Neural cell (in vitro differentiated cells): Measurements from ENCODE around the gene PPIL6. TPM values are rescaled to one million over a fixed set of nuclear protein-coding genes. Genes with fewer than 3 reads are reported as not detected.

ENCODE experiments used
- H2AFZ ChIP-seq: fragments of 200-600, 300-800 bp; sonication (generic), shearing (Covaris generic); 2 replicates; pipeline ENCODE4 v1.6.0; 2014; ENCODE audit warnings: low read depth, mild to moderate bottlenecking, antibody characterized with exemption, low read length, moderate library complexity
- H3F3A ChIP-seq: fragments of 200-600 bp; shearing (Covaris generic); 2 replicates; pipeline ENCODE4 v1.6.1; 2016; ENCODE audit warnings: mild to moderate bottlenecking, moderate library complexity, mixed read lengths, antibody characterized with exemption, low read length; ENCODE audit not compliant: insufficient read depth, poor library complexity, severe bottlenecking
- H3K27ac ChIP-seq: fragments of 200-600, 300-800 bp; sonication (generic), shearing (Covaris generic); 2 replicates; pipeline ENCODE4 v1.5.1; 2014; ENCODE audit warnings: mild to moderate bottlenecking, low read length, moderate library complexity
- H3K27me3 ChIP-seq: fragments of 300-800, 200-600 bp; sonication (generic), shearing (Covaris generic); 2 replicates; pipeline ENCODE4 v1.6.0; 2014; ENCODE audit warnings: mild to moderate bottlenecking, low read depth, low read length, moderate library complexity; ENCODE audit not compliant: insufficient read depth
- H3K36me3 ChIP-seq: fragments of 300-800, 200-600 bp; sonication (generic), shearing (Covaris generic); 2 replicates; pipeline ENCODE4 v1.5.1; 2014; ENCODE audit warnings: mild to moderate bottlenecking, antibody characterized with exemption, low read length, moderate library complexity; ENCODE audit not compliant: insufficient read depth
- H3K4me2 ChIP-seq: fragments of 300-800, 200-600 bp; sonication (generic), shearing (Covaris generic); 2 replicates; pipeline ENCODE4 v1.6.0; 2014; ENCODE audit warnings: mild to moderate bottlenecking, low read length
- H3K4me3 ChIP-seq: fragments of 300-800, 200-600 bp; sonication (generic), shearing (Covaris generic); 2 replicates; pipeline ENCODE4 v1.5.1; 2014; ENCODE audit warnings: mild to moderate bottlenecking, low read length, moderate library complexity
- H3K79me2 ChIP-seq: fragments of 200-600 bp; shearing (Covaris generic); replicated peaks from 2 replicates; pipeline ENCODE4 v1.6.0; 2014; ENCODE audit warnings: mild to moderate bottlenecking, low read length, moderate library complexity; ENCODE audit not compliant: insufficient read depth
- H3K9ac ChIP-seq: fragments of 300-800, 200-600 bp; sonication (generic), shearing (Covaris generic); 2 replicates; pipeline ENCODE4 v1.6.1; 2016; ENCODE audit warnings: mild to moderate bottlenecking, low read length, mixed read lengths
- H3K9me2 ChIP-seq: fragments of 200-600 bp; shearing (Covaris generic); 2 replicates; pipeline ENCODE4 v1.6.1; 2016; ENCODE audit warnings: mild to moderate bottlenecking, low read length, mixed read lengths; ENCODE audit not compliant: insufficient read depth
- H3K9me3 ChIP-seq: fragments of 200-600, 300-800 bp; sonication (generic), shearing (Covaris generic); 2 replicates; pipeline ENCODE4 v1.6.1; 2016; ENCODE audit warnings: mild to moderate bottlenecking, mixed run types, low read length, moderate library complexity, mixed read lengths
- H4K20me1 ChIP-seq: fragments of 200-600 bp; shearing (Covaris generic); 2 replicates; pipeline ENCODE4 v1.6.1; 2016; ENCODE audit warnings: mild to moderate bottlenecking, mixed run types; ENCODE audit not compliant: insufficient read depth
- CTCF ChIP-seq: fragments of 450-650 bp; IDR thresholded peaks from 2 replicates; pipeline ENCODE4 v1.5.1; 2014; ENCODE audit warnings: antibody characterized with exemption, mild to moderate bottlenecking, moderate library complexity; ENCODE audit not compliant: poor library complexity, severe bottlenecking
- EP300 ChIP-seq: fragments of 450-650 bp; conservative IDR thresholded peaks from 2 replicates; pipeline ENCODE4 v1.6.1; 2014; ENCODE audit warnings: antibody characterized with exemption, mild to moderate bottlenecking, moderate library complexity; ENCODE audit not compliant: poor library complexity, severe bottlenecking
- EZH2 ChIP-seq: fragments of 200-600, 300-800 bp; shearing (Covaris generic), sonication (generic); IDR thresholded peaks from 2 replicates; pipeline ENCODE4 v1.6.1; 2014; ENCODE audit warnings: antibody characterized with exemption, low read length, borderline replicate concordance, mild to moderate bottlenecking; ENCODE audit not compliant: insufficient read depth, poor library complexity, severe bottlenecking
- MXI1 ChIP-seq: fragments of 450-650 bp; conservative IDR thresholded peaks from 2 replicates; pipeline ENCODE4 v1.6.1; 2014; ENCODE audit warnings: antibody characterized with exemption, mild to moderate bottlenecking; ENCODE audit not compliant: poor library complexity, severe bottlenecking
- POLR2AphosphoS5 ChIP-seq: IDR thresholded peaks from 2 replicates; pipeline ENCODE4 v1.6.1; 2012
- RAD21 ChIP-seq: fragments of 450-650 bp; conservative IDR thresholded peaks from 2 replicates; pipeline ENCODE4 v1.6.1; 2014; ENCODE audit warnings: antibody characterized with exemption, mild to moderate bottlenecking, moderate library complexity
- REST ChIP-seq: IDR thresholded peaks from 2 replicates; pipeline ENCODE4 v1.6.1; 2012; ENCODE audit warnings: borderline replicate concordance
- SMC3 ChIP-seq: fragments of 450-650 bp; conservative IDR thresholded peaks from 2 replicates; pipeline ENCODE4 v1.6.1; 2014; ENCODE audit warnings: antibody characterized with exemption, mild to moderate bottlenecking, moderate library complexity; ENCODE audit not compliant: poor library complexity
- TAF1 ChIP-seq: IDR thresholded peaks from 2 replicates; pipeline ENCODE4 v1.6.1; 2012; ENCODE audit warnings: low read depth
- polyA plus RNA-seq: library from polyadenylated mRNA; depleted of rRNA; stranded (reverse); fragments of >200 nt; gene quantifications from 2 replicates; pipeline ENCODE4 v1.2.3, GENCODE V29; 2014

PPIL6 gene
- polyA plus RNA-seq, 1 donor from 2014 or later, result 11.8 TPM

- Histone ChIP-seq H3K9ac (no peak overlapping the region), H3K4me2 (no peak overlapping the region), H4K20me1 (no peaks in the 10 kb centered on the region), H3K4me3 (no peak overlapping the region), H3K9me2 (no peaks in the 10 kb centered on the region), H3K9me3 (no peaks in the 10 kb centered on the region), H3K36me3 (no peaks in the 10 kb centered on the region), H3K27ac (no peak overlapping the region), H2AFZ (no peak overlapping the region), H3F3A (no peaks in the 10 kb centered on the region), H3K27me3 (no peaks in the 10 kb centered on the region), H3K79me2 (no peaks in the 10 kb centered on the region)
- TF ChIP-seq EP300 (no peak), TAF1 (no peak), RAD21 (no peak)
These were observed 45.6 kb upstream of the PPIL6 start for GRCh38 chr6:109486068-109486467.

GRCh38 chr6:109485266-109485935, 45.0 kb upstream of the PPIL6 start:
- Histone ChIP-seq H4K20me1 (no peaks in the 10 kb centered on the region), H3K27me3 (no peaks in the 10 kb centered on the region), H3K79me2 (no peaks in the 10 kb centered on the region), H2AFZ (no peak overlapping the region), H3K9me2 (no peaks in the 10 kb centered on the region), H3K9ac (no peak overlapping the region), H3F3A (no peaks in the 10 kb centered on the region), H3K4me2 (no peak overlapping the region), H3K27ac (no peak overlapping the region), H3K9me3 (no peaks in the 10 kb centered on the region), H3K36me3 (no peaks in the 10 kb centered on the region), H3K4me3 (no peak overlapping the region)
- TF ChIP-seq POLR2AphosphoS5 (no peak), SMC3 (no peak), CTCF (no peak), RAD21 (no peak), EZH2 (no peak), MXI1 (no peak), TAF1 (no peak), EP300 (no peak), REST (no peak)
